Esophagus muscularis mucosa (tissue), 4 donors: ENCODE measurements around the gene CARD8.

Source experiments
- CTCF ChIP-seq, 3 experiments: fragments of 200-600 bp in 2 of 3; fragments of 450-650 bp in 1 of 3; sonication (generic) in 2 of 3; IDR thresholded peaks; one replicate each; pipeline ENCODE4 v1.5.1; 2017 to 2019; ENCODE audit warnings: antibody characterized with exemption in 3 of 3, mild to moderate bottlenecking in 2 of 3, moderate library complexity in 1 of 3
- EP300 ChIP-seq: sonication (generic); formaldehyde crosslinking; IDR thresholded peaks from one replicate; pipeline ENCODE4 v1.6.1; 2017; ENCODE audit warnings: antibody characterized with exemption
- POLR2AphosphoS5 ChIP-seq, 2 donors: sonication (generic); formaldehyde crosslinking; IDR thresholded peaks; one replicate each; pipeline ENCODE4 v1.6.1; 2017; ENCODE audit warnings: antibody characterized with exemption in 2 of 2

GRCh38 chr19:48295458-48295857 is 39.7 kb upstream of the CARD8 start:
- TF ChIP-seq CTCF (IDR thresholded peaks at IDR 0.05) (no peak), EP300 (no peak), POLR2AphosphoS5 (IDR thresholded peaks at IDR 0.05) (no peak)
